HCT116 (cell line): ENCODE measurements around the gene CCDC177. TPM values are rescaled to one million over a fixed set of nuclear protein-coding genes. Genes with fewer than 3 reads are reported as not detected.

ENCODE experiments used
- ATAC-seq: fragments of 200-7000 bp; cut with Tn5 transposase; 2 replicates; pipeline ENCODE4 v1.9.1; 2020; ENCODE audit warnings: mild to moderate bottlenecking, moderate library complexity
- BruUV-seq: library from RNA; stranded (reverse); fragments of 400-500 nt; replicated peaks from 2 replicates; lab custom pipeline; 2021; lab: Mats Ljungman, UMichigan
- CTCF ChIA-PET: fragments of 300-600 bp; sonication (Branson Sonifier 250); formaldehyde crosslinking; loops from one replicate; lab custom pipeline; 2021; ENCODE audit warnings: antibody characterized with exemption; lab: Charles Lee
- POLR2A ChIA-PET: fragments of 300-600, 350-600 bp; sonication (Branson Sonifier 250); formaldehyde crosslinking; loops from one replicate; lab custom pipeline; 2021; ENCODE audit warnings: antibody characterized with exemption; lab: Charles Lee
- RAD21 ChIA-PET, 2 experiments: fragments of 300-600 bp; sonication (Branson Sonifier 250); formaldehyde crosslinking; loops; one replicate each; lab custom pipeline; 2023; ENCODE audit warnings: low total read pairs in 2 of 2; ENCODE audit not compliant: uncharacterized antibody in 2 of 2, unreplicated experiment in 2 of 2, low non-redundant PET in 1 of 2; lab: Charles Lee
- DNase-seq: peaks from one replicate; pipeline ENCODE4 v3.0.0-alpha.2; 2010; ENCODE audit warnings: low read depth, low spot score
- H2AFZ ChIP-seq: fragments of 200-600 bp; shearing (Covaris generic), sonication (generic); 2 replicates; pipeline ENCODE4 v1.6.1; 2017; ENCODE audit warnings: low read depth, mixed run types, mixed read lengths, antibody characterized with exemption, low read length; ENCODE audit not compliant: poor library complexity, severe bottlenecking
- H3K27ac ChIP-seq: 2 replicates; pipeline ENCODE4 v1.5.1; 2012; ENCODE audit warnings: low read depth, low read length
- H3K27me3 ChIP-seq: fragments of 200-600 bp; sonication (generic); 2 replicates; pipeline ENCODE4 v1.6.1; 2016; ENCODE audit warnings: mixed run types, low read length, mixed read lengths; ENCODE audit not compliant: insufficient read depth
- H3K36me3 ChIP-seq, 2 experiments: fragments of 200-500 bp in 1 of 2; fragments of 200-600 bp in 1 of 2; sonication (Bioruptor generic) in 1 of 2; sonication (generic) in 1 of 2; 2 replicates each; pipeline versions ENCODE4 v1.5.1 to v1.6.1; 2014 to 2016; ENCODE audit warnings: low read length in 2 of 2, inconsistent platforms in 1 of 2, mixed read lengths in 1 of 2, mixed run types in 1 of 2; ENCODE audit not compliant: insufficient read depth in 2 of 2, control insufficient read depth in 1 of 2
- H3K4me1 ChIP-seq, 2 experiments: fragments of 200-600 bp in 1 of 2; sonication (generic) in 1 of 2; 2 replicates each; pipeline versions ENCODE4 v1.5.1 to v1.6.1; 2012 to 2017; ENCODE audit warnings: low read length in 2 of 2, inconsistent platforms in 1 of 2, mild to moderate bottlenecking in 1 of 2, mixed read lengths in 1 of 2, mixed run types in 1 of 2, moderate library complexity in 1 of 2; ENCODE audit not compliant: insufficient read depth in 2 of 2, control insufficient read depth in 1 of 2
- H3K4me2 ChIP-seq: fragments of 200-600 bp; sonication (generic); 2 replicates; pipeline ENCODE4 v1.6.1; 2017; ENCODE audit warnings: mixed run types, low read length, mixed read lengths
- H3K4me3 ChIP-seq, 2 experiments: fragments of 200-600 bp in 1 of 2; sonication (generic) in 1 of 2; replicated peaks in 1 of 2; 2 replicates each; pipeline ENCODE4 v1.5.1; 2011 to 2016; ENCODE audit warnings: low read length in 2 of 2, control low read depth in 1 of 2, low read depth in 1 of 2, mild to moderate bottlenecking in 1 of 2, mixed read lengths in 1 of 2, mixed run types in 1 of 2
- H3K79me2 ChIP-seq: fragments of 200-600 bp; sonication (generic); 2 replicates; pipeline ENCODE4 v1.6.1; 2017; ENCODE audit warnings: mild to moderate bottlenecking, mixed run types, low read length, moderate library complexity, mixed read lengths; ENCODE audit not compliant: insufficient read depth
- H3K9ac ChIP-seq: fragments of 200-600 bp; sonication (generic); 2 replicates; pipeline ENCODE4 v1.6.1; 2016; ENCODE audit warnings: low read length, mixed read lengths
- H3K9me2 ChIP-seq: fragments of 200-600 bp; sonication (generic), shearing (Covaris generic); 2 replicates; pipeline ENCODE4 v1.6.1; 2017; ENCODE audit warnings: mixed run types, mild to moderate bottlenecking, moderate library complexity; ENCODE audit not compliant: insufficient read depth
- H3K9me3 ChIP-seq, 2 experiments: fragments of 200-500 bp in 1 of 2; fragments of 200-600 bp in 1 of 2; sonication (Bioruptor generic) in 1 of 2; sonication (generic) in 1 of 2; 2 replicates each; pipeline ENCODE4 v1.6.1; 2014 to 2017; ENCODE audit warnings: low read length in 2 of 2, mixed read lengths in 2 of 2, inconsistent platforms in 1 of 2, low read depth in 1 of 2, mild to moderate bottlenecking in 1 of 2, mixed run types in 1 of 2, moderate library complexity in 1 of 2; ENCODE audit not compliant: control insufficient read depth in 1 of 2, insufficient read depth in 1 of 2
- H4K20me1 ChIP-seq: fragments of 200-600 bp; sonication (generic), shearing (Covaris generic); 2 replicates; pipeline ENCODE4 v1.6.1; 2017; ENCODE audit warnings: mixed run types, mild to moderate bottlenecking, moderate library complexity; ENCODE audit not compliant: insufficient read depth
- CBX3 ChIP-seq: IDR thresholded peaks from 2 replicates; pipeline ENCODE4 v1.6.1; 2012; ENCODE audit warnings: low read depth
- CEBPB ChIP-seq: IDR thresholded peaks from 2 replicates; pipeline ENCODE4 v1.6.1; 2012; ENCODE audit warnings: low read depth
- EGR1 ChIP-seq: IDR thresholded peaks from 2 replicates; pipeline ENCODE4 v1.6.1; 2012; ENCODE audit warnings: low read depth
- ELF1 ChIP-seq: IDR thresholded peaks from 2 replicates; pipeline ENCODE4 v1.6.1; 2012; ENCODE audit warnings: low read depth, borderline replicate concordance
- EZH2phosphoT487 ChIP-seq: fragments of 200-600 bp; IDR thresholded peaks from 2 replicates; pipeline ENCODE4 v1.6.1; 2018; ENCODE audit warnings: antibody characterized with exemption, borderline replicate concordance
- FOSL1 ChIP-seq: IDR thresholded peaks from 2 replicates; pipeline ENCODE4 v1.6.1; 2012; ENCODE audit warnings: low read depth
- JUND ChIP-seq: IDR thresholded peaks from 2 replicates; pipeline ENCODE4 v1.6.1; 2012
- POLR2A ChIP-seq: IDR thresholded peaks from 2 replicates; pipeline ENCODE4 v1.7.0; 2011; ENCODE audit warnings: borderline replicate concordance; ENCODE audit not compliant: insufficient read depth, insufficient read length; ENCODE audit errors: extremely low read depth
- REST ChIP-seq: IDR thresholded peaks from 2 replicates; pipeline ENCODE4 v1.6.1; 2012; ENCODE audit warnings: low read depth
- SIN3A ChIP-seq: IDR thresholded peaks from 2 replicates; pipeline ENCODE4 v1.6.1; 2012; ENCODE audit warnings: low read depth
- TCF7L2 ChIP-seq: IDR thresholded peaks from 2 replicates; pipeline ENCODE4 v1.7.0; 2011; ENCODE audit warnings: borderline replicate concordance, inconsistent platforms; ENCODE audit not compliant: insufficient read depth, insufficient read length; ENCODE audit errors: extremely low read depth
- ZFX ChIP-seq: fragments of 450-650 bp; IDR thresholded peaks from 2 replicates; pipeline ENCODE4 v1.6.1; 2017
- ZNF274 ChIP-seq: fragments of 200-500 bp; sonication (Bioruptor generic); IDR thresholded peaks from 2 replicates; pipeline ENCODE4 v1.6.1; 2014; ENCODE audit warnings: mild to moderate bottlenecking, low read depth, low read length, inconsistent platforms
- intact Hi-C: fragments of 100-400 bp; cut with micrococcal nuclease; formaldehyde crosslinking; loops from 2 replicates; pipeline ENCODE4 v1.10.0; 2022
- total RNA-seq: library from RNA; stranded (reverse); gene quantifications from one replicate; pipeline ENCODE4 v1.2.1, GENCODE V29; 2021; ENCODE audit not compliant: unreplicated experiment
- TF ChIP-seq, protein P1 (sequence below): IDR thresholded peaks from 2 replicates; pipeline ENCODE4 v1.6.1; 2012

Gene CCDC177
- total RNA-seq, 1 experiment from 2014 or later, result not detected

DNA sequence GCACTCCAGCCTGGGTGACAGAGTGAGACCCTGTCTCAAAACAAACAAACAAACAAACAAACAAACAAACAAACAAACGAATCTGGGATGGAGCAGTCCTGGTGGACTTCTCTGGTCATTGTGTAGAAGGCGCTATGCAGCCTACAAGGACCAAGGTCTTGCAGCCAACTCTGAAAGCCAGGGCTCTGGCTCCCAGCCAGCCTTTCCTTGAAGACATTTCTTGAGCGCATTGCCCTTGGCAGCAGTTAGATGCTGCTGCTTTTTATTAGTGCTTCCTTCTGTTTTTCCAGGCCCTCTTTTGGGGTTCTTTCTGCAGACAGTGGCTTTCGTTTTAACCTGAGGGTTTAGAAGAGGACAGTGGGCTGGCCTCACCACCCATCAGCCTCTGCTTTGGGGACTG lies 20.2 kb downstream of the CCDC177 start:
- ChIA-PET CTCF (no interaction called here), POLR2A (no interaction called here), RAD21 (no interaction called here)
- H3K27me3 ChIP-seq, result peaks cover 2% of the 10 kb centered on the region; the same call in 1 of the 2 replicates
- intact Hi-C loops, result no loop called here
- ATAC-seq (no peak), DNase-seq (no peak)
- no peaks in the 10 kb centered on the region for H3K9me2 ChIP-seq
- no TSS peak for BruUV-seq
- no peak overlapping the region for H3K9ac ChIP-seq
- no peaks in the 10 kb centered on the region for H3K4me1 ChIP-seq
- no peaks in the 10 kb centered on the region for H3K36me3 ChIP-seq
- no peak overlapping the region for H3K4me2 ChIP-seq
- no peak overlapping the region for H3K4me3 ChIP-seq
- H4K20me1 ChIP-seq, result no peaks in the 10 kb centered on the region
- H2AFZ ChIP-seq, result no peak overlapping the region
- TF ChIP-seq FOSL1 (no peak), ZNF274 (no peak), SIN3A (no peak), REST (no peak), TCF7L2 (no peak), ELF1 (no peak), ZFX (no peak), EZH2phosphoT487 (no peak), CEBPB (no peak), EGR1 (no peak), POLR2A (no peak), JUND (no peak), CBX3 (no peak)
- TF ChIP-seq, protein P1, sequence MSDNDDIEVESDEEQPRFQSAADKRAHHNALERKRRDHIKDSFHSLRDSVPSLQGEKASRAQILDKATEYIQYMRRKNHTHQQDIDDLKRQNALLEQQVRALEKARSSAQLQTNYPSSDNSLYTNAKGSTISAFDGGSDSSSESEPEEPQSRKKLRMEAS, result no peak
- H3K79me2 ChIP-seq, result no peaks in the 10 kb centered on the region
- H3K27ac ChIP-seq, result no peak overlapping the region
- no peaks in the 10 kb centered on the region for H3K9me3 ChIP-seq
